Ishikawa (cell line): ENCODE measurements around the gene RASA1.

Experiments used
- CEBPB ChIP-seq: IDR thresholded peaks from 2 replicates; pipeline ENCODE4 v1.6.1; 2012
- CREB1 ChIP-seq: IDR thresholded peaks from 2 replicates; pipeline ENCODE4 v1.6.1; 2012; ENCODE audit warnings: low read depth
- EGR1 ChIP-seq: IDR thresholded peaks from 2 replicates; pipeline ENCODE4 v1.6.1; 2012
- EP300 ChIP-seq: IDR thresholded peaks from 2 replicates; pipeline ENCODE4 v1.6.1; 2012; ENCODE audit warnings: borderline replicate concordance
- FOXM1 ChIP-seq: IDR thresholded peaks from 2 replicates; pipeline ENCODE4 v1.6.1; 2012; ENCODE audit warnings: low read depth, borderline replicate concordance
- MAX ChIP-seq: IDR thresholded peaks from 2 replicates; pipeline ENCODE4 v1.6.1; 2012
- NFIC ChIP-seq: IDR thresholded peaks from 2 replicates; pipeline ENCODE4 v1.6.1; 2012
- RAD21 ChIP-seq: IDR thresholded peaks from 2 replicates; pipeline ENCODE4 v1.6.1; 2012; ENCODE audit warnings: low read depth
- TAF1 ChIP-seq: IDR thresholded peaks from 2 replicates; pipeline ENCODE4 v1.6.1; 2012; ENCODE audit warnings: low read depth, mild to moderate bottlenecking
- TCF12 ChIP-seq: IDR thresholded peaks from 2 replicates; pipeline ENCODE4 v1.6.1; 2012; ENCODE audit warnings: low read depth
- TEAD4 ChIP-seq: IDR thresholded peaks from 2 replicates; pipeline ENCODE4 v1.6.1; 2012
- YY1 ChIP-seq: IDR thresholded peaks from 2 replicates; pipeline ENCODE4 v1.6.1; 2012; ENCODE audit warnings: low read depth
- ZBTB7A ChIP-seq: IDR thresholded peaks from 2 replicates; pipeline ENCODE4 v1.6.1; 2012; ENCODE audit warnings: low read depth
- TF ChIP-seq, protein P1 (sequence below): IDR thresholded peaks from 2 replicates; pipeline ENCODE4 v1.6.1; 2012; ENCODE audit warnings: low read depth, mild to moderate bottlenecking
- TF ChIP-seq, protein P2 (sequence below): IDR thresholded peaks from 2 replicates; pipeline ENCODE4 v1.6.1; 2012

RASA1 gene

GRCh38 chr5:87245451-87245850 lies 22.2 kb upstream of the RASA1 start:
- TF ChIP-seq TEAD4 (no peak), EGR1 (no peak), TAF1 (no peak), YY1 (no peak), CEBPB (no peak), ZBTB7A (no peak), CREB1 (no peak), NFIC (no peak), EP300 (no peak), FOXM1 (no peak), TCF12 (no peak), RAD21 (no peak), MAX (no peak)
- TF ChIP-seq, protein P1, sequence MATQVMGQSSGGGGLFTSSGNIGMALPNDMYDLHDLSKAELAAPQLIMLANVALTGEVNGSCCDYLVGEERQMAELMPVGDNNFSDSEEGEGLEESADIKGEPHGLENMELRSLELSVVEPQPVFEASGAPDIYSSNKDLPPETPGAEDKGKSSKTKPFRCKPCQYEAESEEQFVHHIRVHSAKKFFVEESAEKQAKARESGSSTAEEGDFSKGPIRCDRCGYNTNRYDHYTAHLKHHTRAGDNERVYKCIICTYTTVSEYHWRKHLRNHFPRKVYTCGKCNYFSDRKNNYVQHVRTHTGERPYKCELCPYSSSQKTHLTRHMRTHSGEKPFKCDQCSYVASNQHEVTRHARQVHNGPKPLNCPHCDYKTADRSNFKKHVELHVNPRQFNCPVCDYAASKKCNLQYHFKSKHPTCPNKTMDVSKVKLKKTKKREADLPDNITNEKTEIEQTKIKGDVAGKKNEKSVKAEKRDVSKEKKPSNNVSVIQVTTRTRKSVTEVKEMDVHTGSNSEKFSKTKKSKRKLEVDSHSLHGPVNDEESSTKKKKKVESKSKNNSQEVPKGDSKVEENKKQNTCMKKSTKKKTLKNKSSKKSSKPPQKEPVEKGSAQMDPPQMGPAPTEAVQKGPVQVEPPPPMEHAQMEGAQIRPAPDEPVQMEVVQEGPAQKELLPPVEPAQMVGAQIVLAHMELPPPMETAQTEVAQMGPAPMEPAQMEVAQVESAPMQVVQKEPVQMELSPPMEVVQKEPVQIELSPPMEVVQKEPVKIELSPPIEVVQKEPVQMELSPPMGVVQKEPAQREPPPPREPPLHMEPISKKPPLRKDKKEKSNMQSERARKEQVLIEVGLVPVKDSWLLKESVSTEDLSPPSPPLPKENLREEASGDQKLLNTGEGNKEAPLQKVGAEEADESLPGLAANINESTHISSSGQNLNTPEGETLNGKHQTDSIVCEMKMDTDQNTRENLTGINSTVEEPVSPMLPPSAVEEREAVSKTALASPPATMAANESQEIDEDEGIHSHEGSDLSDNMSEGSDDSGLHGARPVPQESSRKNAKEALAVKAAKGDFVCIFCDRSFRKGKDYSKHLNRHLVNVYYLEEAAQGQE = no peak
- TF ChIP-seq, protein P2, sequence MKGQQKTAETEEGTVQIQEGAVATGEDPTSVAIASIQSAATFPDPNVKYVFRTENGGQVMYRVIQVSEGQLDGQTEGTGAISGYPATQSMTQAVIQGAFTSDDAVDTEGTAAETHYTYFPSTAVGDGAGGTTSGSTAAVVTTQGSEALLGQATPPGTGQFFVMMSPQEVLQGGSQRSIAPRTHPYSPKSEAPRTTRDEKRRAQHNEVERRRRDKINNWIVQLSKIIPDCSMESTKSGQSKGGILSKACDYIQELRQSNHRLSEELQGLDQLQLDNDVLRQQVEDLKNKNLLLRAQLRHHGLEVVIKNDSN = no peak

DNA sequence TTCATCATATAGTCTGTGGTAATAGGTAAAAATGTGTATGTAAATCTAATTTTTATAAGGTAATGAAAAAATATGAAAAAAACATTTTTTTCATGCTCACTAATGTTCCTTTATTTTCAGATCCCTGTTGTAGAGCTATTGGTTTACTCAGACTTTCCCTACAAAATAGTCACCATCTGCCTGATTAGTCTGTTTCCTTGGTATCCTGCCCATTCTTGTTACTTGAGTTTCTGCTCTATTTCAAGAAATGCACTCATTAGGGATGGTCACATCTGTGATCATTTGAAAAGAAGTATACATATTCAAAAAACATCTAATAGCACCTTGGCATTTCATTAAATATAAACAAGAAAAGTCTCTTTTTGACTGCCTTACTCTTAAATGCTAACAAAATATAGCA lies 21.6 kb upstream of the RASA1 start:
- TF ChIP-seq TCF12 = no peak
- no peak for TF ChIP-seq TAF1
- no peak for TF ChIP-seq NFIC
- TF ChIP-seq, protein P1 = no peak
- TF ChIP-seq MAX = no peak
- TF ChIP-seq TEAD4 = no peak
- no peak for TF ChIP-seq RAD21
- TF ChIP-seq EP300 = no peak
- no peak for TF ChIP-seq CREB1
- TF ChIP-seq FOXM1 = no peak
- TF ChIP-seq ZBTB7A = no peak
- no peak for TF ChIP-seq YY1
- no peak for TF ChIP-seq EGR1
- TF ChIP-seq CEBPB = no peak
- TF ChIP-seq, protein P2 = no peak

- TF ChIP-seq EP300 (no peak), NFIC (no peak), FOXM1 (no peak), TCF12 (no peak), MAX (no peak), RAD21 (no peak), TAF1 (no peak), ZBTB7A (no peak), CEBPB (no peak), TEAD4 (no peak), EGR1 (no peak), YY1 (no peak), CREB1 (no peak)
- TF ChIP-seq, protein P2 = no peak
- TF ChIP-seq, protein P1 = no peak
Measured at GRCh38 chr5:87252283-87252605, 15.4 kb upstream of the RASA1 start.

- TF ChIP-seq, protein P1 = no peak
- TF ChIP-seq FOXM1 (no peak), TAF1 (no peak), RAD21 (no peak), MAX (no peak), EGR1 (no peak), CEBPB (no peak), TCF12 (no peak), ZBTB7A (no peak), EP300 (no peak), CREB1 (no peak), YY1 (no peak)
- TF ChIP-seq, protein P2 = no peak
Measured at GRCh38 chr5:87254035-87254434, 13.6 kb upstream of the RASA1 start.
